Endodermal cell (in vitro differentiated cells): ENCODE results near the gene ALOXE3. TPM values are rescaled to one million over a fixed set of nuclear protein-coding genes. Genes with fewer than 3 reads are reported as not detected.

Experiments used
- DNase-seq: peaks from one replicate; pipeline ENCODE4 v3.0.0-alpha.2; 2017
- H3K27ac ChIP-seq: 2 replicates; pipeline ENCODE4 v1.5.1; 2013; ENCODE audit warnings: mild to moderate bottlenecking, low read depth, low read length, moderate library complexity
- H3K27me3 ChIP-seq: 2 replicates; pipeline ENCODE4 v1.6.1; 2013; ENCODE audit warnings: mild to moderate bottlenecking, low read length, moderate library complexity; ENCODE audit not compliant: insufficient read depth, control insufficient read depth, poor library complexity, severe bottlenecking
- H3K36me3 ChIP-seq: 2 replicates; pipeline ENCODE4 v1.7.0; 2013; ENCODE audit warnings: mild to moderate bottlenecking, low read length, moderate library complexity; ENCODE audit not compliant: control insufficient read depth, insufficient read depth
- H3K4me1 ChIP-seq: one replicate; pipeline ENCODE4 v1.7.0; 2013; ENCODE audit warnings: low read length; ENCODE audit not compliant: control insufficient read depth, insufficient read depth
- H3K4me3 ChIP-seq: 2 replicates; pipeline ENCODE4 v1.5.1; 2013; ENCODE audit warnings: mild to moderate bottlenecking, low read length, moderate library complexity
- H3K9ac ChIP-seq: 2 replicates; pipeline ENCODE4 v1.6.1; 2013; ENCODE audit warnings: mild to moderate bottlenecking, low read length, moderate library complexity; ENCODE audit not compliant: poor library complexity, severe bottlenecking; ENCODE audit errors: extremely low read depth
- H3K9me3 ChIP-seq: 2 replicates; pipeline ENCODE4 v1.6.1; 2013; ENCODE audit warnings: mild to moderate bottlenecking, low read length, moderate library complexity; ENCODE audit not compliant: control insufficient read depth
- H3K27ac Mint-ChIP-seq: 2 replicates; pipeline ENCODE4 v1.8.0; 2020; ENCODE audit warnings: mixed read lengths
- H3K27me3 Mint-ChIP-seq: 2 replicates; pipeline ENCODE4 v1.8.0; 2021; ENCODE audit warnings: mild to moderate bottlenecking, mixed read lengths; ENCODE audit not compliant: insufficient read depth
- H3K36me3 Mint-ChIP-seq: 2 replicates; pipeline ENCODE4 v1.8.0; 2020; ENCODE audit warnings: low read depth, mixed read lengths
- H3K4me1 Mint-ChIP-seq: 2 replicates; pipeline ENCODE4 v1.8.0; 2020; ENCODE audit warnings: mixed read lengths
- H3K4me3 Mint-ChIP-seq: 2 replicates; pipeline ENCODE4 v1.8.0; 2020; ENCODE audit warnings: mild to moderate bottlenecking, moderate library complexity, mixed read lengths
- H3K9me3 Mint-ChIP-seq: 2 replicates; pipeline ENCODE4 v1.8.0; 2020; ENCODE audit warnings: mild to moderate bottlenecking, mixed read lengths
- CTCF ChIP-seq: fragments of 200-600 bp; sonication (generic); conservative IDR thresholded peaks from 2 replicates; pipeline ENCODE4 v1.5.0; 2021; ENCODE audit warnings: antibody characterized with exemption, mild to moderate bottlenecking
- WGBS, 2 experiments: methylation state at CpG; one replicate each; pipeline versions ENCODE4 v1.1.5 to v1.1.7; 2013; ENCODE audit warnings: missing lambda C conversion rate in 2 of 2, mixed read lengths in 1 of 2; ENCODE audit not compliant: insufficient coverage in 1 of 2, insufficient read length in 1 of 2; 5-methylcytosine and 5-hydroxymethylcytosine counted together
- total RNA-seq, 2 donors: library from RNA; stranded (reverse); fragmentation: NEBNext Ultra II Directional in 1 of 2; extraction: Animal tissue kit (Norgen Biotek cat#: 25700) in 1 of 2; gene quantifications; 2 replicates in 1 of 2; 3 replicates in 1 of 2; pipeline ENCODE4 v1.2.1, GENCODE V29; 2021

The ALOXE3 gene
- total RNA-seq, 2 donors from 2014 or later: 0.13 to 0.49 TPM

DNA sequence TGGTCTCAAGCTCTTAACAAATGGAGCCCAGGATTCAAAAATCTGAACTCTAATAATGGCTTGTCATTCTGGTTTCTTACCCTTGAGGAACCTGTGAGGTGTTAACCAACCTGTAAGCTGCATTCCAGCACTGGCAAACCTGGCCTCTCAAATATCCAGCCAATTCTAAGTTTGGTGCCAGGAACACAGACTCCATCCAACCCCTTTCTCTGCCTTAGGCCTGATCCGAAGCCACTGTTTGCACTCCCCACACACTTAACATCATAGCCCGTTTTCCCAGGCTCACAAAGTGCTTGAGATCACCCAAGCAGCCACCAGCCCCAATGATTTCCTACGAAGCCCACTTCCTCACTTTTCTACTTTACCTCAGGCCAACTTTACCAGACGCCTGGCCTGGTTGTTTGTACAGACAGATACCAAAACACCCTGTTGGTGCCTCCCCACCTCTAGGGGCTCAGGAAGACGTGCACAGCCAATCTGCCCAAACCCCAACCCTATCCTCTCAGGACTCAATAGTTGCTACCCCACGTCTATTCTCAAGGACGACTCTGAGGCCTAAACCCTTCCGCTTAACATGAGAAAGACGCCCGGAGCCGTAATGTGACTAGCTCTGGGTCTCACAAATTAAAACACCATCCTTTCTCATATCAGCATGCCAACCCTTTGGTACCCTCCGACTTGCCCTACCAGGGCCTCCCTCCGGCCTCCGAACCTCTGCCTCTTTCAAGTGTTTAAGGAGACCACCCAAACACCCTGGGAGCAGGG lies 37.1 kb upstream of the ALOXE3 start:
- whole genome bisulfite sequencing, 2 experiments: 49 to 52% methylated on average over 11 to 14 of the region's 14 CpGs
- peak overlapping the region; percentile 84 for H3K27ac ChIP-seq
- peak overlapping the region; percentile 97 for H3K4me3 ChIP-seq
- Mint-ChIP-seq H3K9me3 (no peaks in the 10 kb centered on the region), H3K4me1 (peaks cover 12% of the 10 kb centered on the region), H3K27ac (no peak overlapping the region), H3K4me3 (no peak overlapping the region), H3K36me3 (peaks cover 15% of the 10 kb centered on the region), H3K27me3 (no peaks in the 10 kb centered on the region)
- H3K27me3 ChIP-seq: no peaks in the 10 kb centered on the region
- H3K9ac ChIP-seq: peak overlapping the region; percentile 93
- no peak for DNase-seq
- peaks cover 6% of the 10 kb centered on the region for H3K4me1 ChIP-seq
- no peak for TF ChIP-seq CTCF
- H3K9me3 ChIP-seq: no peaks in the 10 kb centered on the region
- peaks cover 17% of the 10 kb centered on the region for H3K36me3 ChIP-seq

- peak overlapping the region; percentile 97 for H3K4me3 ChIP-seq
- no peak for TF ChIP-seq CTCF
Observed at GRCh38 chr17:8154608-8155155, 36.4 kb upstream of the ALOXE3 start.

DNA sequence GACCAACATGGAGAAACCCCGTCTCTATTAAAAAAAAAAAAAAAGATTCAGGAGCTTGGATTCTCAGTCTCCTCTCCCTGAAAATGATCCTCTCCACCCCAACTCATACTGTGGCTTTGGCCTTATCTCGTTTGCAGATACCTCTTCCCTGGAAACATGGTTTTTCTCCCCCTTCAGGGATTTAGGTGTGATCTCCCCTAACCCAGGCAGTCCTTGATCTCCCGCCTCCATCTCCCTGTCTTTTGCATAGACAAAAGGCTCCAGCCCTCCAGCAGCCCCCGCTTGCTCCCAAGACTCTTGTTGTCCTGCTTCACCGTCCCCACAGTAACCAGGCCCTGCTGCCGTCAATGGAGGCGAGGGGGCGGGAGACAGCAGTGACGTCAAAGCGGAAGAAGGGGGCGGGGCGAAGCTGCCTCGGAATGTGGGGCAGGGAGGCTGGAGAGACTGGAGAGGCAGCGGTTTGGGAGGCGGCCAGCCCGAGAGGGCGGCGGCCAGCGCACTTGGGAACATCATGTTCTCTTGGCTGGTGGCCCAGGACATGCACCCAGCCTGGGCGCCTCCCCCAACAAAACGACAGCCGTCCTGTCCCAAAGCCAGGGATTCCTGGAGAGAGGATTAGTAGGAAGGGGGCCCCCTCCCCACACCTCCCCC lies 35.8 kb upstream of the ALOXE3 start:
- H3K27ac ChIP-seq: peak overlapping the region; percentile 92
- TF ChIP-seq CTCF: no peak
- no peak overlapping the region for H3K4me3 Mint-ChIP-seq

More at GRCh38 chr17:8154608-8155155, 36.4 kb upstream of the ALOXE3 start:
- H3K4me1 ChIP-seq: peaks cover 6% of the 10 kb centered on the region
- no peaks in the 10 kb centered on the region for H3K27me3 ChIP-seq
- no peaks in the 10 kb centered on the region for H3K9me3 Mint-ChIP-seq
- DNase-seq: no peak
- H3K4me1 Mint-ChIP-seq: peaks cover 11% of the 10 kb centered on the region
- H3K36me3 Mint-ChIP-seq: peaks cover 8% of the 10 kb centered on the region
- H3K27me3 Mint-ChIP-seq: no peaks in the 10 kb centered on the region
- H3K9me3 ChIP-seq: no peaks in the 10 kb centered on the region
- H3K27ac Mint-ChIP-seq: no peak overlapping the region
- H3K4me3 Mint-ChIP-seq: no peak overlapping the region
- 63 to 68% methylated on average over 7 to 11 of the region's 11 CpGs for WGBS, 2 experiments
- H3K36me3 ChIP-seq: peaks cover 20% of the 10 kb centered on the region
- peak overlapping the region; percentile 93 for H3K9ac ChIP-seq
- H3K27ac ChIP-seq: peak overlapping the region; percentile 52

More for the DNA sequence above, 35.8 kb upstream of the ALOXE3 start:
- Mint-ChIP-seq H3K9me3 (no peaks in the 10 kb centered on the region), H3K36me3 (peaks cover 8% of the 10 kb centered on the region), H3K27me3 (no peaks in the 10 kb centered on the region), H3K27ac (no peak overlapping the region), H3K4me1 (peaks cover 11% of the 10 kb centered on the region)
- 7 to 36% methylated on average over 5 to 22 of the region's 22 CpGs for WGBS, 2 experiments
- Histone ChIP-seq H3K36me3 (peaks cover 20% of the 10 kb centered on the region), H3K4me1 (peaks cover 6% of the 10 kb centered on the region), H3K27me3 (no peaks in the 10 kb centered on the region), H3K9me3 (no peaks in the 10 kb centered on the region), H3K9ac (peak overlapping the region; percentile 93), H3K4me3 (peak overlapping the region; percentile 97)
- peak; percentile 100 for DNase-seq
